ENCODE data around the gene FBH1.

The FBH1 gene

DNA sequence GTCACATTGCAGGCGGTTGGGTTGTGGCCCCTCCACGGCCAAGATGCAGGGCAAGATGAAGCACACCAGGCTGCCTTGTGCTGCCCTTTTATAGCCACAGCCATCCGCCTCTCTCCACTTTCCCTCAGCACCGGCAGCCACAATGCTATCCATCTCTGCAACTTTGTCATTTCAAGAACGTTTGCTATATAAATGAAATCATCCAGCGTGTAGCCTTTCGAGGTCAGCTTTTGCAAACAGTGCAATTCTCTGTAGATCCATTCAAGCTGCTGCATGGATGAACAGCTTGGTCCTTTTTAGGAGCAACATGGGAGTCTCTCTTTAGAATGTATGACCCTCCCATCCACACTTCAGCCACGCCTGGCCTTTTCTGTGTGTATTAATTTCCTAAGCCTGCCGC lies 93.7 kb downstream of the FBH1 start:
- DNase-seq = no peak

DNA sequence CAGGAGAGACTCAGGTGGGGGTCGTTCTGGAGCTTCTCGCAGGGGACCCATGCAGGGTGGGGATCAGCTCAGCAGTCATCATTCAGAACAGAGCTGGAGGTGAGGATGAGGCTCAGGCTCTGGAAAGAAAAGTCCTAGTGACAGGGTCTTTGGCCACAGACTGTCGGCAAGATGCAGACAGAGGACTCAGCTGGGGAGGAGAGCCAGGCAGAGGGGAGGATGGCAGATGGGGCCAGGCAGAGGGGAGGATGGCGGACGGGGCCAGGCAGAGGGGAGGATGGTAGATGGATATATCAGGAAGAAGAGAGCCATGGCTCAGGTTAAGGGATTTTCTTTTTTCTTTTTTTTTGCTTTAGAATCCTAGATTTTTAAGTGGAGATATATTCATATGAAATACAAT lies 95.0 kb downstream of the FBH1 start:
- no peak for DNase-seq

All from activated CD4-positive, CD25-positive, alpha-beta regulatory T cell (primary cell).